Fibroblast of peridontal ligament (primary cell): ENCODE data around the gene LRFN4.

Source experiments
- DNase-seq: peaks from one replicate; pipeline ENCODE4 v3.0.0-alpha.2; 2010; ENCODE audit errors: extremely low read depth

LRFN4 gene

DNA sequence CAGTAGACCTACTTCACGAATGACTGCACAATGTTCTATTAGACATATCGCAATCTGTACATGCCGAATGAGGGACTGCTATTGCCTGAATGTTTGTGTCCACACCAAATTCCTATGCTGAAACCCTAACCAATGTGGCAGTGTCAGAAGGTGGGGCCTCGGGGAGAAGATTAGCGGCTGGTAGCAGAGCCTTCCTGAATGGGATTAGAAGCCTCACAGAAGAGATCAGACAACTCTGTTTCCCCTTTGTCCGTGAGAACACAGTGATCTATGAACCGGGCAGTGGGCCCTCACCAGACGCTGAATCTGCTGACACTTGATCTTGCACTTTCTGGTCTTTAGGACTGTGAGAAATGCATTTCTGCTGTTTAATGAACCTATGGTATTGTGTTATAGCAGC, 33.1 kb downstream of the LRFN4 start:
- peak; percentile 10 for DNase-seq

- DNase-seq = peak; percentile 86
These were observed 35.2 kb downstream of the LRFN4 start for GRCh38 chr11:66891851-66892660.

- no peak for DNase-seq
These were observed 36.0 kb downstream of the LRFN4 start for GRCh38 chr11:66892911-66893310.

DNA sequence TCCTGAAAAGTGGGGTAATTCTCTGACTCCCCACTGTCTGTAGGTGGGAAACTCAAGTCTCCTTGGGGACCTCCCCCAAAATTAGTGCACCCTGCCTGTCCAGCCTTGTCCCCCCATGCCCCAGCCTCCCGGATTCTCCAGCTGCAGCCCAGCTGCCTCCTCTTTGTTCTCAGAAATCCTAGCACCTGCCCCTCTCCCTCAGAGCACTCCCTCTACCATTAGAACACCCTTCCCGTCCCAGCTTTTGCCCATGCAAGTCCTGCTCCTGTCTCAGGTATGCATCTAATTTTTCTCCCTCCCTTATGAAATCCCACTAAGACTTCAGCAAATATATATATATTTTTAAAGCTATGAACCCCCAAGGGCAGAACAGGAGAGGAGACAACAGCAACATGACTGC, 37.3 kb downstream of the LRFN4 start:
- DNase-seq = no peak

- no peak for DNase-seq
These were observed 45.1 kb downstream of the LRFN4 start for GRCh38 chr11:66901964-66902390.

DNA sequence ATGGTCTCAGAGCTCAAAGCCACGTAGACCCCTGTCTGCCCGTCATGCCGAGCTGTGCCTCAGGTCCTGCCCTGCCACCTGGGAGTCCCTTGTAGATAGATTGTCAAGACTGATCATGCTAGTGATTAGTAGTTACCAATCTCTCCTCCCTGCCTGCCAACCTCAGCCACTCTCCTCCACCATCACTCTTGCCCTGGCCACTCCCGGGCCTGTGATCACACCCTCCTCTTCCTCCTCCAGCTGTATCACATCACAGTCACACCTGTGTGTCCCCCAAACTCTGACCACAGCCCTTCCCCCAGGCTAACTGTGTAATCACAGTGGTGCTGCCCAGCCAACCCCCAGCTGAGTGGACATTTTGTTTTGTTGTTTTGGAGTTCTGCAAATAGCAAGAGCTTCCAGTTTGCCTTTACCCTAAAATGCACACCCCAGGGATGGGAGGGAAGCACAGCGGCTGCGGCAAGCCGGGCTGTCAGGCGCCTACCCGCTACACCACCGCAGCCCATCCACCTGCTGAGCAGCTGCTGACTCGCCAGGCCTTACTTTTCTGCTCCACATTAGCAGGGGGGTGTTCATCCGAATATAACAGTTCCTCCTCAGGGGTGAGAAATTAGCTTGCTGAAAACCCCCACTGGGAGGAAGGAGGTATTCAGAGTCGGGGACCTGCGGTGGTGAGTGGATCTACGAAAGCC, 45.8 kb downstream of the LRFN4 start:
- no peak for DNase-seq

DNA sequence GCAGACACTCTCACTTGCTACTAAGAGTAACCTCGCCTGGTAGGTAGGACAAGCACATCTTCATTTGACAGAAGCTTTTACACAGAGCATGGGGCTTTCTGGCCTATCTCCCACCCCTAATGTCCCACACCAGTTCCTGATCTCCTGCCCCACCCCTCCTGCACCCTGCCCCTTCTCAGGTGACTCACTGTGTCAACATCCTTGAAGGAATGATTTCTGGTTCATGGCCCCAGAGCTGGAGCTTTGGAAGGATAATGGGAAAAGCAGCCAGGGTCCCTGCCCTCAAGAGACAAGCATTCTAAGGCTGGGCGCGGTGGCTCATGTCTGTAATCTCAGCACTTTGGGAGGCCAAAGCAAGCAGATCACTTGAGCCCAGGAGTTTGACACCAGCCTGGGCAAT, 47.2 kb downstream of the LRFN4 start:
- no peak for DNase-seq

- DNase-seq = no peak
These were observed 47.7 kb downstream of the LRFN4 start for GRCh38 chr11:66904561-66904960.

GRCh38 chr11:66904981-66905521, 48.2 kb downstream of the LRFN4 start:
- DNase-seq = no peak

DNA sequence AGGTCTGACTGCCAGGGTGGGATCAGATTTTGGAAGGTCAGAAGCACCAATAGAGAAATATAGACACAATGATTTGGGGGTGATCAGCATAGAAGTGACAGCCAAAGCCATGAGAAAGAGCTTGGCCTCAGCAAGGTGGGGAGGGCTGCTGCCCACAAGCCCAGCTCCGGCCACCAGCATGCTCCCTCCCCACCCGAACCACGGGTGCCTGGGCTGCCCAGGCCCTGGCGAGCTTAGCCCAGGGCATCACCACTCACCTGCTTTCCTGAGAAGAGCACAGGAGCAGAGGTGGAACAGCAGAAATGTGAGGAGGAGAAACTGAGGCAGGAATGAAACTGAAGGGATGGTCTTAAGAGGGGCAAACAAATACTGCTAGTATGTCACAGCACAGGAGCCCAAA, 48.8 kb downstream of the LRFN4 start:
- DNase-seq = no peak

GRCh38 chr11:66906061-66906733, 49.3 kb downstream of the LRFN4 start:
- DNase-seq = peak; percentile 32

DNA sequence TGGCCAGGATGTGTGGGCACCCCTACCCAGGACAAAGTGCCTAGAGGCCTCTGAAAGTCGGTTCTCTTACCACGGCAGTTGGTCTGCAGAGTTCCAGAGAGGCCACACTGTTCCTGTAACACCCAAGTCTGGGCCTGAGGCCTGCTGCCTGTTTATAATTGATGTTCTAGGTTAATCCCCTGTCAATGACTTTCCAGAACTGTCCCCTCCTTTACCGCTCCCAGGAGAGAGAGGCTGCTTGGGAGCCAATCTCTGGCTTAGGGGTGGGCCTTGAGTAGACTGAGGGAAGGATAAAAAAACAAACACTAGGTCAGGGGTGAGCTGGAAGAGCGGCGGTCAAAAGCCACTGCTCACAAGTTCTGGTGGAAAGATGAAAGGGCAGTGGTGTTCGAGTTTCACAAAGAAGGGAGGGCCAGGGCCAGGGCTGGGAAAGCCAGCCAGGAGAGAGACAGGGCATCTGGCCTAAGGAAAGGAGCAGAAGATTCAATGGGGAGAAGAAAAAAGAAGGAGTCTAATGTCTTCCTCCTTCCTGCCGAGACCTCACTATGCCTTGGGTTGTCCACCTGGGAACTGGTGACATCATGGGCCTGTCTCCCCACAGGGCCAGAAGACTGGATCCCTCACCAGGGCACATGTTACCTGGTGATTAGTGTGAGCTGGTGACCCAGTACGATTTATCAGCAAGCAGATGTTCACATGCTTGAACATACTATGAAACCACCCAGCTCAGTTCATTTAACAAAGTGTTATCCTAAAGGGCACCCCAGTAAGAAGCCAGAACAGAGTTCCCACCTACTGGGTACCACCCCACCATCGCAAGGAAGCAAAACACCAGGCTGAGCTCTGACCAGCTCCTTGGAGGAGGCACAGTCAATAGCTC, 51.1 kb downstream of the LRFN4 start:
- DNase-seq = no peak

- no peak for DNase-seq
These were observed 52.3 kb downstream of the LRFN4 start for GRCh38 chr11:66909181-66909580.

DNA sequence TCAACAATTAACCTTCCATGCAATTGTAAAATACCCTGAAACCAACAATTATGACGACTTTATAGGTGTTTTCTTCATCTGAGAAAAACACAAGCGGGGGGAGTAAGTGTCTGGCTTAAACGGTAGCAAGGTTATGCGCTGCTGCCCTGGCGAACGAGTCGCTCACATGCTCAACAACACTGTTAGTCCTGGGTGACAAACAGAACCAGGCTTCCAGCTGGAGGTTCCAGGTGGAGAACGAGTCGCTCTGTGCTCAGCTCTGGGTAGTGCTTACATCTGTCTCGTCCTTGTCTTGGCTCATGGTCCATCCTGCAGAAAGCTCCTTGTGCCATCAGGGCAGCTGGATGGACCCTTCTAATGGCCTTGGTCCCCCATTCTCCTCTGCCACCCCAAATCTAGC, 53.2 kb downstream of the LRFN4 start:
- no peak for DNase-seq
